A549 treated with Mapracorat at 1 μM for 4 hours (cell line): ENCODE data around the gene MTA3. TPM values are rescaled to one million over a fixed set of nuclear protein-coding genes. Genes with fewer than 3 reads are reported as not detected.

Experiments used
- total RNA-seq: library from RNA; stranded (reverse); fragments of 200-300 nt; extraction: Qiagen RNA extraction; gene quantifications from 5 replicates; pipeline ENCODE4 v1.2.3, GENCODE V29; 2022

MTA3 gene
- 23.8 to 35.0 TPM (median 30.2 TPM) in 5 replicates for total RNA-seq

GRCh38 chr2:42568401-42569115 is at the start of gene MTA3:
Gene MTA3 (plus strand): TSS chr2:42568632. CDS start chr2:42568746, 114 bp downstream.

GRCh38 chr2:42764096-42764495 is 195.7 kb downstream of the MTA3 start, which contains the start of gene OXER1:
Gene OXER1 (minus strand): TSS chr2:42764135. CDS start chr2:42764062, 73 bp downstream.

GRCh38 chr2:42792583-42793333 is 224.3 kb downstream of the MTA3 start, which contains the start of gene HAAO:
Gene HAAO (minus strand): TSS chr2:42792583. CDS start chr2:42792536, 47 bp downstream.

Other genes starting within 250 kb of the MTA3 start
- 155 to 200 TPM (median 157 TPM) in 5 replicates for gene COX7A2L, start 207.4 kb upstream of the MTA3 start, total RNA-seq
- gene KCNG3, start 74.7 kb upstream of the MTA3 start, total RNA-seq = 0.59 to 0.86 TPM (median 0.70 TPM) in 5 replicates
- gene OXER1, start 195.5 kb downstream of the MTA3 start, total RNA-seq = not detected in 5 replicates
- gene HAAO, start 224.0 kb downstream of the MTA3 start, total RNA-seq = not detected in 5 replicates